ENCODE results near the gene GORASP2.

The GORASP2 gene

GRCh38 chr2:170887496-170887895 lies 41.6 kb upstream of the GORASP2 start:
- TF ChIP-seq CTCF (conservative IDR thresholded peaks at IDR 0.05; ENCODE audit: low read depth, low read length), result no peak
- no peak overlapping the region for H3K4me3 ChIP-seq (ENCODE audit: low read length)
- DNase-seq (ENCODE audit: low read depth), result no peak

- TF ChIP-seq CTCF (conservative IDR thresholded peaks at IDR 0.05; ENCODE audit: low read depth, low read length), result no peak
- H3K4me3 ChIP-seq (ENCODE audit: low read length), result no peak overlapping the region
- DNase-seq (ENCODE audit: low read depth), result no peak
Measured at GRCh38 chr2:170887896-170888295, 41.2 kb upstream of the GORASP2 start.

- no peak for DNase-seq (ENCODE audit: low read depth)
- no peak for TF ChIP-seq CTCF (conservative IDR thresholded peaks at IDR 0.05; ENCODE audit: low read depth, low read length)
- H3K4me3 ChIP-seq (ENCODE audit: low read length), result no peak overlapping the region
Measured at GRCh38 chr2:170891893-170892292, 37.2 kb upstream of the GORASP2 start.

GRCh38 chr2:170892391-170892951 lies 36.6 kb upstream of the GORASP2 start:
- no peak for DNase-seq (ENCODE audit: low read depth)
- H3K4me3 ChIP-seq (ENCODE audit: low read length), result no peak overlapping the region
- no peak for TF ChIP-seq CTCF (conservative IDR thresholded peaks at IDR 0.05; ENCODE audit: low read depth, low read length)

GRCh38 chr2:170895023-170895757 lies 33.9 kb upstream of the GORASP2 start:
- no peak overlapping the region for H3K4me3 ChIP-seq (ENCODE audit: low read length)
- no peak for DNase-seq (ENCODE audit: low read depth)
- TF ChIP-seq CTCF (conservative IDR thresholded peaks at IDR 0.05; ENCODE audit: low read depth, low read length), result no peak

GRCh38 chr2:170896622-170897021 lies 32.4 kb upstream of the GORASP2 start:
- no peak for DNase-seq (ENCODE audit: low read depth)
- H3K4me3 ChIP-seq (ENCODE audit: low read length), result no peak overlapping the region
- TF ChIP-seq CTCF (conservative IDR thresholded peaks at IDR 0.05; ENCODE audit: low read depth, low read length), result no peak

GRCh38 chr2:170897108-170897507 lies 31.9 kb upstream of the GORASP2 start:
- TF ChIP-seq CTCF (conservative IDR thresholded peaks at IDR 0.05; ENCODE audit: low read depth, low read length), result no peak
- no peak for DNase-seq (ENCODE audit: low read depth)
- no peak overlapping the region for H3K4me3 ChIP-seq (ENCODE audit: low read length)
